Measurements from ENCODE around the gene JAG2.

DNA sequence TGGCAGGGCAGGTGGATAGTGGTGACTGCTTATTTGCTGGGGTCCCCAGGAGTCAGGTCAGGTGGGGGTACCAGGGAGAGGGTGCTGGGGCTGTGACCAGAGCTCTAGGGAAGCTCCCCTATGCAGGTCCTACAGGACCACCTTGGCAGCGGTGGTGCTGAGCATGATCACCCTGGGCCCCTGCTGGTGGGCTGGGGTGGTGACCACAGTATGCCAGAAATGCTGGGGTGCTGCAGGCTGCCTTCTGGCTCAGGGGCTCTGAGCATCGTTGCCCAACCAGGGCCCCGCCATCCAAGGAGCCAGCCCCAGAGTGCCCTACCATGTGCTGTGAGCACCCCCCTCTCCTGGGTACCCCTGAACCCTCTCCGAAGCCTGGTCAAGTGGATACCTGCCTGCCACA is 30.0 kb upstream of the JAG2 start:
- TF ChIP-seq, protein P1, sequence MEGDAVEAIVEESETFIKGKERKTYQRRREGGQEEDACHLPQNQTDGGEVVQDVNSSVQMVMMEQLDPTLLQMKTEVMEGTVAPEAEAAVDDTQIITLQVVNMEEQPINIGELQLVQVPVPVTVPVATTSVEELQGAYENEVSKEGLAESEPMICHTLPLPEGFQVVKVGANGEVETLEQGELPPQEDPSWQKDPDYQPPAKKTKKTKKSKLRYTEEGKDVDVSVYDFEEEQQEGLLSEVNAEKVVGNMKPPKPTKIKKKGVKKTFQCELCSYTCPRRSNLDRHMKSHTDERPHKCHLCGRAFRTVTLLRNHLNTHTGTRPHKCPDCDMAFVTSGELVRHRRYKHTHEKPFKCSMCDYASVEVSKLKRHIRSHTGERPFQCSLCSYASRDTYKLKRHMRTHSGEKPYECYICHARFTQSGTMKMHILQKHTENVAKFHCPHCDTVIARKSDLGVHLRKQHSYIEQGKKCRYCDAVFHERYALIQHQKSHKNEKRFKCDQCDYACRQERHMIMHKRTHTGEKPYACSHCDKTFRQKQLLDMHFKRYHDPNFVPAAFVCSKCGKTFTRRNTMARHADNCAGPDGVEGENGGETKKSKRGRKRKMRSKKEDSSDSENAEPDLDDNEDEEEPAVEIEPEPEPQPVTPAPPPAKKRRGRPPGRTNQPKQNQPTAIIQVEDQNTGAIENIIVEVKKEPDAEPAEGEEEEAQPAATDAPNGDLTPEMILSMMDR (IDR thresholded peaks at IDR 0.05), result no peak
- TF ChIP-seq POLR2A (IDR thresholded peaks at IDR 0.05; ENCODE audit: low read depth) (no peak), POLR2AphosphoS5 (IDR thresholded peaks at IDR 0.05) (no peak), EP300 (IDR thresholded peaks at IDR 0.05) (no peak)
